Stimulated activated naive CD4-positive, alpha-beta T cell (primary cell): ENCODE results near the gene SCTR.

Experiments
- DNase-seq, 6 experiments: peaks; one replicate each; lab custom pipeline; 2025; lab: John Stamatoyannopoulos, UW

SCTR gene

DNA sequence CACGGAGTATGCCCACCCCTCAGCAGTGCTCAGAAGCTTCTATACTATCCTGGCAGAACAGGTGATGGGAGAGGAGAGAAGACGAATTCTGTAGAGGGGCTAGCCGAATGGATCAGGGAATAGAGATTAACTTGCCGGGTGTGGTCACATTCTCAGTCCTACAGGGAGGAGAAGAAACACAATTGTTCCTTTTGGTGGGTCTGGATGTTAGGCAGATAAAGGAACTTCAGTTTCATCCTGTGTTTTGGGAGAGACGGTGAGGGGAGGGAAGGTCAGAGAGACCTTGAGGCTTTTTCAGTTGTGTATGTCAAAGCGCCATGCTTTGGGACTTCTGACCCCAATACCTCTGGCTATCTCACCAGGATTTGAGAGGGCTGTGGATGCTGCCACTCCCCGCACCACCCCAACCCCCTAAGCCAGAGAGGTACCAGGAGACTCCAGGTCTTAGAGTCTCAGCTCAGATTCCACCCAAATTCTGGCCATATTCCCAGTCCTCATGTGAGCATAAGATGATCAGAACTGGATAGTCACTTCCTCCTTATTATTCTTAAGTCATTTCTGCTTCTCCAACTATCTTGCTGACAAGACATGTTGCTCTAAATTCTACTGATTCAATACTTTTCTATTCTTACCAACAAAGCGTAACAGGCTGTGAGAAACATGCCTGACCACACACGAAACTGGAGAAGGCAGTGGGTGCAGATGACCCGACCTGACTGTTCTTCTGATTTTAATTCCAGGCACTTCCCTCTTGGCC lies 94.9 kb downstream of the SCTR start:
- no peak for DNase-seq

DNA sequence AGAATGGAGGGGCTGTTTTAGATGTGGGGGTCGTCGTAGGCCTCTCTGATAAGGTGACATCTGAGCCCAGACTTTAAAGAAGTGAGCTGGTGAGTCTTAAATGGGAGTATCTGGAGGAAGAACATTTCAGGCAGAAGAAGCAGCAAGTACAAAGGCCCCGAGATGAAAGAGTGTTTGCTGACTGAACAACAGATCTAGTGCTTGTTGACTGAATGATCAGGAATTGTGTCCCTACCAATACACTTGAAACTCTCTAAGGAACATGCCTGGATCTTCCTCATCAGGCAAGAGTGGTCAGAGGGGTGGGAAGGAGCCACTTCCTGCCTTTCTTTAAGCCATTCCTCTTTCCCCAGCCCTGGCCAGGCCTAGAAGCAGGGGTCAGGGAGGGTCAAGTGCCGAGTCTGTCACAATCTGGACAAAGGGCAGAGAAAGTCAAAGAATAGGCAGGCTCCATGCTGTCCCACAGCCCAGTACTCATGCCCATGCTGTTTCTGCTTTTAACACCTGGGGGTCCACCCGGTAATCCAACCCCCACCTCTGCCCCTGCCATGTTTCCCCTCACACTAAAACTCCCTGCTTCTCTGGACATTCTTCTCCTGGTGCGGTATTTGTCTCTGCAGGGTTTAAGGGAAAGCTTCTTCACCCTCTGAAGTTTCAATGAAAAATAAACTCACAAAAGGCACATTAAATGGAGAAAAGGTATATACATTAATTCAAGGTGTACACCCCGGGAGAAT lies 95.6 kb downstream of the SCTR start:
- no peak for DNase-seq

DNA sequence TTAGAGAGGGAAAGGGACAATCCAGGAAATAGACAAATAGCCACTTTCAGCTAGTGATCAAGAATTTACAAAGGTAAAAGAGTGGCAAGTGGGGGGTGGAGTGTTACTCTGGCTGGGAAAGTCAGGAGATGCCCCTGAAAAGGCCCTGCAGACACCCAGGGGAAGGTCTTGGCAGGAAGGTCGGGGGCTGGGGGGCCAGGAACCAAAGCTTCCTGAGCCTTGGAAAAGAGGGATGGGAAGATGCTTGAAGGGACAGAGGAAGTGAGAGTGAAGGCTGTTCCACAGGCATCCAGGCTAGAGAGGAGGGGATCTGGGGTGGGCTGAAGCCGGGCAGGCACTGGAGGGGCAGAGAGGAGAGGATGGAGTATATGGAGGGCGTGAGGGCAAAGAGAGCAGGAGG lies 96.5 kb downstream of the SCTR start:
- no peak for DNase-seq

DNA sequence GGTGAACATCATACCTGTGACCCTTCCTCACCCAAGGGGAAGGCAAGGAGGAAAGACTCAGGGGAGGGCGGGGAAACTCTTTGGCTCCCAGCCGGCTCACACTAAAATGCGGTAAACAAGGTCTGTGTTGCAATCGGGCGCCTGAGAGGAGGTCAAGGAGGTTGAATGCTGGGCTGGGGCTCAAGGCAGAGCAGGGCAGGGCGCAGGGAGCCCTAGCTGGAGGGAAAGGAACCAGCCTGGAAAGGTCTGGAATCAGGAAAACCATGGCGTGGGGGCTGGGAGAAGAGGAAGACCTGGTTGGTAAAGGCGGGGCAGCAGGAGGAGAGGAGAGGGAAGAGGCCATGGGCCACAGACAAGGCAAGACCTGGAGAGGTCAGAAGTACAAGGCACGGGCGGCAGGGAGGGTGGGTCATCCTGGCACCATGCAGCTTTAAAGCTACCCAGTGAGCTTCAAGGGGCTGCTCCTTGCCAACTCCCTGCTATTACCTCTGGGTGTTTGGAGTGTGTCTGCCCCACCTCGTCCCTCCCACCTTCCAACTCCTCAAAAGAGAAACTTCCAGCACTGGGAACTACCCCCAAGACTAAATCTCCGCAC lies 97.4 kb downstream of the SCTR start:
- DNase-seq = no peak

DNA sequence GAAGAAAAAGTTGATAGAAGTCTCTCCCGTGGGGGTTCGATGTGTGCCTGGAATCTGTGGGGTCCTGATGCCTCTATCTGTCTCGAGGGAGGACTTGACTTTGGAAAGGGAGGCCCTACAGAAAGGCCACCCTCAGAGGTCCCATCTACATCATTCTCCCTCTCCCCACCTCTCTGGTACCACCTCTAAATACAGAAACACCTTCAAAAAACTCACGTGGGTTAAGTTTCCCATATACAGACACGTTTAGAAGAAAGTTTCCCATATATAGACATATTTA lies 97.9 kb downstream of the SCTR start:
- DNase-seq = no peak

DNA sequence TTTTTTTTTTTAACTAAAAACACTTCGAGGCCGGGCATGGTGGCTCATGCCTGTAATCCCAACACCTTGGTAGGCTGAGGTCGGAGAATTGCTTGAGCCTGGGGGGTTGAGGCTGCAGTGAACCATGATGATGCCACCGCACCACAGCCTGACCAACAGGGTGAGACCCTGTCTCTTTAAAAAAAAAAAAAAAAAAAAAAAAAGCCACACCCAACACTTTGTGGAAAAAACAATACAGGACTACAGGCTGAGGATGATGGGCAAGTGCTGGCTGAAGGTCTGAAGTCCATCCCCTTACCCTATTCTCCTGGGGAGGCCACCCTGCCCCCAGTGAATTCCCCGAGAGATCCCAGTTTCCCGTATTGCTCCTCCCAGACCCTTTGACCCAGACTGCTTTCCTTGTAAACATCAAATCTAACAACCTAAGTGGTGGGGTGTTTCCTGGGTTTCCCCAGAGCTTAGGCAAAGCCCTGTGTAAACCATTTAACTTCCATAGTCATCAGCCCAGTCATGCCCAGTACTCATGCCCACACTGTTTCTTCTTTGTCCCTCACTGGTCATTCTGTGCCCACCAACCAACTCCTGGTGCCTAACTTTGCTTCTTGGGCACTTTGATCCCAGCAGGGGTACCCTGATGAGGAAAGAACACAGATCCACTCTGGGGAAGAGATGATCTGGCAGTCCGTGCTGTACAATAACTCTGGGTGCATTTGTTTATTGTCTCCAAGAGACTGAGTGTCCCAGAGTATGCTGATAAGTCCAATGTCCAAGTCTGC lies 98.5 kb downstream of the SCTR start:
- no peak for DNase-seq

DNA sequence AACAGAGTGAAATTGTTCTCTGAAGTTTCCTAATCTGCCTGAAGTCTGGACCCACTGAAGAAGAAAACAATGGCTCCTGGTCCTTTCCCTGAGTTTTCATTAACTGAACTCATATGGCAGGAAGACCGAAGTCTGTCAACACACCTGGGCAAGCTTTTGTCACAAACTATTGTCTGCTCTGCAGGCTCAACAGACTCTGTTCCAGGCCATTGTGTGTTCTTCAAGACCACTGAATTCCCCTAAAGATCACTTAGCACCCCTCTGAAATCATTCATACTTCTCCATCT lies 99.2 kb downstream of the SCTR start:
- no peak for DNase-seq

DNA sequence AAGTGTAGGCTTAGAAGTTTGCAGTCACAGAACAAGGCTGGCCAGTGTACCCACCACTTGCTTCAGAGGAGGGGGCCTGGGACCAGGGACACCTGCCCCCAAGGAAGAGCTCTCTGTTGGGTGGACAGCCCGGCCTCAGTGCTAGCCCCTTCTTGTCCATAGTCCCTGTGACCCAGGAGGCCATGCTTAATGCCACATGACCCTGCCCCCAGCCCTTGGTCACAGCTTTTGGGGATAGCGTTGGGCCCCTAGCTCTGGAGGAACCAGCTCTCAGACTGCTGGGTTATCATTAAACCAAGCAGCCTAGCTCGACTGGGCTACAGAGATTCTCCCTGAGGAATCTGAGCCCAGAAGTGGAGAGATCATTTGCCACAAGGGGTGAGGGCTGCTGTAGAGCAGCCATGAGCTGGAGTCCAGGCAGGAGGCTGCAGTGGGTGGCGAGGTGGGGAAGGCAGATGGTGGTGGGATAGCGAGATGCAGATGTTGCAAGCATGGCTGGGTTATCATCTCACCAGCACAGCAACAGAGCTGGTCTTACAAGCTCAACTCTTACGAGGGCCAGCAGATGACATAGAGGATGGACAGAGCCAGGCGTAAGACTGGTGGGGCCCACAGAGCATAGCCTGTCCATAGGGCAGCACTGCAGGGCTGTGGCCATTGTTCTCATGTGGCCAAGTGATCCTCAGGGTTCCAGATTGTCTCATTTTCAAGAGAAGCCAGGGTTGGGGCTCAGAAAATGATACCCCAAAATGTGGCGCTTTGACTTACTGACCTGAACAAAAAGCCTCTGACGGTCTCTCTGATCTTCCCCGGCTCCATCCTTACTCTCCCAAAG lies 99.8 kb downstream of the SCTR start:
- DNase-seq = no peak

DNA sequence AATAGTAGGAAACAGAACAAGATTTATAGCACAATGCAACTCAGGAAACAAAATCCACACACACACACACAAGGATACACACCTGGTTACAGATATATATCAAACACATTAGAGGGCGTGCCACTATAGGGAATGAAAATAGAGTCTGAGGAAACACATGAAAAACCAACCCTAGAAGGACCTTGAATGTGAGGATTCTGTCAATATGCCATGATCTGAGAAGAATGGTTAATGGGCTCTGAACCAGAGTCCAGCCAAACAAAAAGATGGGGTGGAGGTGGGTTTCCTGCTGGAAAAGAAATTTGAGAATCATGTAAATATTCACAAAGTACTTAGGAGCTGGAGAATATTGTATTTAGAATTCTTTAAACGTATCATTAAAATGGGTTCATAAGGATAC lies 100.5 kb downstream of the SCTR start:
- DNase-seq = no peak

DNA sequence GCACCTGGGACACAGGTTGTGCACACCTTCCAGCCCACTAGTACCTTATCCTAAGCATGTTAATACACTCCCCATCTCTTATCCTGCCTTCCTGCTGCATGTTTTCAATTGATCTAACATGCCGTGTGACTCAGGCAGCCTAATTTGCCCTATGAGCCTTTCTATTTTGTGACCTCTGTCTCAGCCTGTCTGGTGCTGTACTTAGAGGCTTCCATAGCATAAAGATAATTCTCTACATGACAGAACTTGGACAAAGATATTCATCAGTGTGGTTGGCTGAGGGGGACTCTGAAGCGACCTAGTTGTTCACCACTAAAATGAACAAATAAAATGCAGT lies 101.2 kb downstream of the SCTR start:
- no peak for DNase-seq

DNA sequence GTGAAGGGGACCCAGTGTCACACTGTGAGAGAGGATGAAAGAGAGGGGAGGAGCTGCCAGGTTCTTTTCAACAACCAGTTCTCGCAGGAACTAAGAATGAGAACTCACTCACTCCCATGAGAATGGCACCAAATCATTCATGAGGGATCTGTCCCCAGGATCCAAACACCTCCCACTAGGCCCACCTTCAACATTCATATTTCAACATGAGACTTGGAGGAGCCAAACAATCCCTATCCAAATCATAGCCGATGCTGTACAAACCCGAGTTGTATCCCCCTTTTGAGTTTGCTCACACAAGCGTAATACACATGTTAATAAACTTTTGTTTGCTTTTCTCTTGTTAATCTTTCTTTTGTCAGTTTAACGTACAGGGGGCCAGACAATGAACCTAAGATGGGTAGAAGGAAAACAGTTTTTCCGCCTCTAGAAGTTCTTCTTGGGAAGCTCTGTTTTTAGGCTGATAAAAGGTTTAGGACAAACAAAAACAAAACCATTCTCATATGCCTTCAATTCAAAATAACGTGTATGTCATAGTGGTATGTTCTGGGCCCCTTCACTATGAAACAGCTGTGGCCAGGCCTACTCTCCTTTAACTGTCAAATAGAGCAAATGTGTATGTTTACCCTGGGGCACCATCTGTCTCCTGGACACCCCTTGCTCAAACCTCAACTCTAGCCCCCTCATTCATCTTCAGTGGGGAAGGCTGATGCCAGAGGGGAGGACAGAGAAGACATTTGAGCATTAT lies 101.7 kb downstream of the SCTR start:
- DNase-seq = no peak

DNA sequence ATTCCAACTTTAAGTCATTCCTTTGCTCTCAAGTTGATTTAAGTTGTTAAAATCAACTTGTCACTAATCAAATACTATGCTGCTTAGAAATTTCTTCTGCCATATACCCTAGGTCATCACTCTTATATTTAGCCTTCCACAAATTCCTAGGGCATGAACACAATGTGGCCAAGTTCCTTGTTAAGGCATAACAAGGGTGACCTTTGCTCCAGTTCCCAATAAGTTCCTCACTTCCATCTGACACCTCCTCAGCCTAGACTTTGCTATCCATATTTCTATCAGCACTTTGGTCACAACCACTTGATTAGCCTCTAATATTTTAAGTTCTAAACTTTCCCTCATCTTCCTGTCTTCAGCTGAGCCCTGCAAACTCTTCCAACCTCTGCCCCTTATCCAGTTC lies 102.5 kb downstream of the SCTR start:
- no peak for DNase-seq

DNA sequence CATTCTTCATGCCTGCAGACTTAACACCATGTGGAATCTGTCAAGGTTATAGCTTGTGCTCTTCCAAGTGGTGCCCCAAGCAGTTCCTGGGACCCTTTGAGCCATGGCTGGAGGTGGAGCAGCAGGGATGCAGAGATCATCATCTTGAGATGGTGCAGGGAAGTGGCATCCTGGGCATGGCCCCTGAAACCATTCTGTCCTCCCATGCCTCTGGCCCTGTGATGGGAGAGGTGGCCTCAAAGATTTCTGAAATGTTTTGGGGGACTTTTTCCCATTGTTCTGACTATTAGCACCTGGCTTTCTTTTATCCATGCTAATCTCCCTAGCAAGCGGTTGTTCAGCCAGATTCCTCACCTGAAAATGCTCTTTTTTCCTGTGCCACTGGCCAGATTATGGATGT lies 103.0 kb downstream of the SCTR start:
- no peak for DNase-seq

DNA sequence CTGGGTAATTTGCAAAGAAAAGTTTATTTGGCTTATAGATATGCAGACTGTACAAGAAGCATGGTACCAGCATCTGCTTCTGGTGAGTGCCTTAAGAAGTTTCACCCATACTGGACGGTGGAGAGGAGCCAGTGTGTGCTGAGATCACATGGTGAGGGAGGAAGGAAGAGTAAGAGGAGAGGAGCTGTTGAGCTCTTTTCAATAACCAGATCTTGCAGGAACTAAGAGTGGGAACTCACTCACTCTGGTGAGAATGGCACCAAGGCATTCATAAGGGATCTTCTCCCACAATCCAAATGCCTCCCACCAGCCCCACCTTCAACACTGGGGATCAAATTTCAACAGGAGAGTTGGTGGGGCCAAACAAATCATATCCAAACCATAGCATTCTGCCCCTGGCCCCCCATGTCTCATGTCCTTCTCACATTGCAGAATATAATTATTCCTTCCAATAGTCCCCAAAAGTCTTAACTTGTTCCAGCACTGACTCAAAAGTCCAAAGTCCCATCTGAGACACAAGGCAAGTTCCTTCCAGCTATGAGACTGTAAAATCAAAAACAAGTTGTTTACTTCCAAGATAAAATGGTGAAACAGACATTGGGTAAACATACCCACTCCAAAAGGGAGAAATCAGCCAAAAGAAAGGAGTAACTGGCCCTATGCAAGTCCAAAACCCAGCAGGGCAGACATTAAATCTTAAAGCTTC lies 104.3 kb downstream of the SCTR start:
- DNase-seq = no peak

DNA sequence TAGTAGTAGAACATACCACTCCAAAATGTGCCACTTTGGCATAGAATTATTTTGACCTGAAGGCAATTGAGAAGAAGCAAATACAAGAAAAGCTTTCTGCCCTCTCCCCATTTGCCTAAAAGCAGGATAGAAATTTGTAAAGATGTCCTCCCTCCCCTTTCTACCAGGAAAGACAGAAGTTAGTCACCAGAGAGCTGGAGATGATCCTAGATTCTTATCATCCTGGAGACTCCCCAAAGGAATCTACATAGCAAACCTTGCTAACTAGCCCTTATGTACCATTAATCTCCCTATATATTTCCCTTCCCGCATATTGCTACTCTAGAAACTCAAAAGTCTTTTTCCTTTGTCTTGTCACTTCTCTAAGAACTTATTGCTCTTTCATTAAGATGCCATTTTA lies 105.2 kb downstream of the SCTR start:
- DNase-seq = no peak

DNA sequence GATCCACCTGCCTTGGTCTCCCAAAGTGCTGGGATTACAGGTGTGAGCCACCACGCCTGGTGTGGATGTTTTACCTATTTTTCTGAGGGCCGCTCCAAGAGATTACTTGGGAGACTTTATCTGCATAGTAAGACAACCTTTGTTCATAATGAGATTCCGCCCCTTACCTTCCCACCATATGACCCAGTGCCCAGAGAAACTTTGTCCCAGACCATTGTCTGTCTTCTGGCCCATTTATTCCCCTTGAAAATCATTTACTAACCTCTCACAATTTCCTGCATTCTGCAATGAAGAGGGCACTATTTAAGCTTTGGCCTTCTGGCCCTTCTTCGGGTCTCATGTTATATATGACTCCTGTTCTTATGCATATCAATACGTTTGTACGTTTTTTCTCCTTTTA lies 106.4 kb downstream of the SCTR start:
- DNase-seq = no peak

DNA sequence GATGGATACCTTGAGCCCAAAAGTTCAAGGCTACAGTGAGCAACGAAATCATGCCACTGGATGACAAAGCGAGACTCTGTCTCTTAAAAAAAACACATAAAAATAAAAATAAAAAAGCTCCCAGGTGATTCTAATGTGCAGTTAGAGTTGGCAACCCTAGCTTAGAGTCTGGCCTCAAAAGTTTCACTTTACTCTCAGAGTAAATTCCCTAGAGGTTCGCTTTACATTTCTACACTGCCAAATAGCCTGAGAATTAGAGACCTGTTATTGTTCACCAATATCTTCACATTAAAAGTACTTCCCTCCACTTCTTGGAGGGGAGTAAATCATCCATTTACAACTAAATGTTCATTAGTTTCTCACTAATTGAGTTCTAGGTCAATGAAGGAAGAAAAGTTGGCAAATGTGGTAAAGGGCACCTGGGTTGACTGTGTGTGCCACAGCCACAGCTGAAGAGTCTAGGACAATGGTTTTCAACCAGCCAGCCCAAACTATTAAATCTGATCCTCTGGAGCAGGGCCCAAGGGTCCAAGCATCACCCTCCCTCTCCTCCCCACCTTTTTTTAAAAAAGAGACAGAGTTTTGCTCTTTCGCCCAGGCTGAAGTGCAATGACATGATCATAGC lies 107.9 kb downstream of the SCTR start:
- DNase-seq = no peak

DNA sequence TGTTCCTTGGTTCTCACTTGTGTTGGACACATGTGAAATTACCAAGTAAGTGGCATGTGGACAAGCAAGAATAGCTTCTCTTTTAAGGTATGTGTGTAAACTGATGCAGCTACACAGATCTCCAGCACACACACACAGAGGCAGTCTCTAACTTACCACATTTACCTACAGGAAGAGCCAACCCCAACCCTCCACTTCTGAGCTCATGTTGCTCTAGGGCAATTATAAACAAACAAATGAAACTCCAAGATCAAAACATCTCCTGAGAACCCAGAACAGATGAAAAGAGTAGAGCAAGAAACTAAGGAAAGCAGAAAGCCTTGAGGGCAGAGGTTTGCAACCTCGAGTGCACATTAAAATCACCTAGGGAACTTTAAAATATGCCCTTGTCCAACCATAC lies 108.7 kb downstream of the SCTR start:
- no peak for DNase-seq

DNA sequence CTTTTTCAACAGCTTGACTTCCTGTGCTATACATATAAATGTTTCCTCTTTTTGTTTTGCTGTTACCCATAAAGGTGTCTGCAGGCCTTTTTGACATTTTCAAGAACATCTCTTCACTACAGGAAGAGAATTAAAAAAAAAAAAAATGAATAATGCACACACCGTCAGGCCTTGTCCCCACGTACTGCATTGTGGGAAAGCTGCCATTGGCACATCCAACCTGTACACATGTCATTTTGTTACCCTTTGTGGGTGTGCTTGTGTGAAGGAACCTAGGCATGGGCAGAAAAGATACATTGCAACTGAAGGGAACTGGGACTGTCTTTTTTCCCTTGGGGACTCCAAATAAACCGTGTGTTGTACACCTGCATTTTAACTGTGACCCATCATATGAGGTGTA lies 109.4 kb downstream of the SCTR start:
- peak in 1 of 6 experiments; percentile 2 for DNase-seq

DNA sequence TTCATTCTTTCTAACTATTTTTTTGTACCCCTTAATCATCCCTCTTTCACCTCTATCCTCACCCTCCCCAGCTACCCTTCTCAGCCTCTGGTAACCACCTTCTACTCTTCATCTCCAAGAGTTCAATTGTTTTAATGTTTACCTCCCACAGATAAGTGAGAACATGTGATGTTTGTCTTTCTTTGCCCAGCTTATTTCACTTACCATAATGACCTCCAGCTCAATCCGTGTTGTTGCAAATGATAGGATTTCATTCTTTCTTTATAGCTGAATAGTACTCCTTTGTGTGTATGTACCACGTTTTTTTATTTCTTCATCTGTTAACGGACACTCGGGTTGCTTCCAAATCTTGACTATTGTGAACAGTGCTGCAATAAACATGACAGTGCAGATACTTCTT lies 114.8 kb downstream of the SCTR start:
- no peak for DNase-seq

DNA sequence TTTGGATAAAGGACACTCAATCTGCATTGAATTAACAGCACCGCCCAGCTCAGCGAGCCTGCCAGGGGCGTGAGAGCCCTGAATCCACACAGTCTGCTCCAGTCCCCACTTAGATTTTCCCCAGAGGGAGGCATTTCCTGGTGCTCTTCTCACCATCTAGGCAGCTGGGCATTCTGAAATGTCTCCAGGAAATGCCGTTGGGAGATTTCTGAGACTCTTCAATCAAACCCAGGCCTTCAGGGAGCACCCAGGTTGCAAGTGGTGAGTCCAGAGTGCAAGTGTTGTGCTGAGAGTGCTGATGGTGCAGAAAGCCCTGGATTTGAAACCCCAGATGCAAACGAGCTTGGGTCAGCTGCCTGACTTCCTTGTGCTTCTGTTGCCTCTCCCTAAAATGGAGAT lies 116.1 kb downstream of the SCTR start:
- DNase-seq = no peak
